B cell (primary cell): ENCODE results near the gene GLYATL3. TPM values are rescaled to one million over a fixed set of nuclear protein-coding genes. Genes with fewer than 3 reads are reported as not detected.

Experiments
- ATAC-seq: fragments of 200-7000 bp; cut with Tn5 transposase; one replicate; pipeline ENCODE4 v1.10.0; 2021; ENCODE audit warnings: low read depth, mild to moderate bottlenecking, moderate number of reproducible peaks, moderate library complexity
- CTCF ChIA-PET: fragments of 350-600 bp; sonication (Branson Sonifier 250); formaldehyde crosslinking; loops from one replicate; lab custom pipeline; 2021; ENCODE audit warnings: antibody characterized with exemption, inconsistent platforms; lab: Charles Lee
- POLR2A ChIA-PET: fragments of 350-600 bp; sonication (Branson Sonifier 250); formaldehyde crosslinking; loops from one replicate; lab custom pipeline; 2021; ENCODE audit warnings: antibody characterized with exemption; lab: Charles Lee
- DNase-seq: peaks from one replicate; pipeline ENCODE4 v3.0.0; 2013
- H2AFZ ChIP-seq: 2 replicates; pipeline ENCODE4 v1.6.1; 2012; ENCODE audit warnings: mild to moderate bottlenecking, low read depth, low read length; ENCODE audit not compliant: insufficient read depth, poor library complexity, severe bottlenecking
- H3K27ac ChIP-seq, 2 donors: 1 replicate in 1 of 2; 2 replicates in 1 of 2; pipeline ENCODE4 v1.5.1; 2012 to 2013; ENCODE audit warnings: low read length in 2 of 2, mild to moderate bottlenecking in 2 of 2, moderate library complexity in 1 of 2
- H3K27me3 ChIP-seq, 4 experiments: fragments of 200-600 bp in 1 of 4; sonication (generic) in 1 of 4; replicated peaks in 1 of 4; 1 replicate in 2 of 4; 2 replicates in 2 of 4; pipeline versions ENCODE4 v1.6.1 to v1.7.0; 2013 to 2016; ENCODE audit warnings: low read length in 3 of 4, mild to moderate bottlenecking in 2 of 4, mixed read lengths in 1 of 4, moderate library complexity in 1 of 4; ENCODE audit not compliant: insufficient read depth in 4 of 4, control insufficient read depth in 3 of 4; ENCODE audit errors: control extremely low read depth in 1 of 4
- H3K36me3 ChIP-seq, 2 experiments: replicated peaks in 1 of 2; 1 replicate in 1 of 2; 2 replicates in 1 of 2; pipeline versions ENCODE4 v1.6.1 to v1.7.1; 2013; ENCODE audit warnings: low read length in 1 of 2; ENCODE audit not compliant: insufficient read depth in 2 of 2, control insufficient read depth in 1 of 2; ENCODE audit errors: control extremely low read depth in 1 of 2, extremely low read depth in 1 of 2
- H3K4me1 ChIP-seq, 2 donors: fragments of 200-600 bp in 1 of 2; sonication (generic) in 1 of 2; 1 replicate in 1 of 2; 2 replicates in 1 of 2; pipeline versions ENCODE4 v1.5.1 to v1.6.1; 2013 to 2017; ENCODE audit warnings: low read length in 2 of 2; ENCODE audit not compliant: control insufficient read depth in 2 of 2, insufficient read depth in 2 of 2
- H3K4me2 ChIP-seq: replicated peaks from 2 replicates; pipeline ENCODE3; 2012; ENCODE audit warnings: mild to moderate bottlenecking, low read depth, low read length; ENCODE audit not compliant: poor library complexity, severe bottlenecking
- H3K4me3 ChIP-seq, 5 experiments: fragments of 200-600 bp in 1 of 5; sonication (generic) in 1 of 5; 1 replicate in 3 of 5; 2 replicates in 2 of 5; pipeline versions ENCODE4 v1.5.1 to v1.7.0; 2011 to 2016; ENCODE audit warnings: low read length in 4 of 5, mild to moderate bottlenecking in 4 of 5, low read depth in 2 of 5, control low read depth in 1 of 5, moderate library complexity in 1 of 5; ENCODE audit not compliant: insufficient read depth in 1 of 5; ENCODE audit errors: control extremely low read depth in 1 of 5, extremely low read depth in 1 of 5
- H3K79me2 ChIP-seq: fragments of 200-600 bp; sonication (generic); one replicate; pipeline ENCODE4 v1.6.0; 2016; ENCODE audit warnings: low read length; ENCODE audit not compliant: control insufficient read depth, insufficient read depth
- H3K9ac ChIP-seq: fragments of 200-600 bp; sonication (generic); 2 replicates; pipeline ENCODE4 v1.6.1; 2017; ENCODE audit warnings: mild to moderate bottlenecking, low read length, moderate library complexity
- H3K9me3 ChIP-seq, 3 donors: one replicate each; pipeline versions ENCODE4 v1.6.1 to v1.7.1; 2013; ENCODE audit warnings: low read length in 2 of 3; ENCODE audit not compliant: control insufficient read depth in 2 of 3, insufficient read depth in 1 of 3; ENCODE audit errors: control extremely low read depth in 1 of 3
- H4K20me1 ChIP-seq: 2 replicates; pipeline ENCODE4 v1.6.0; 2012; ENCODE audit warnings: mild to moderate bottlenecking, low read length; ENCODE audit not compliant: insufficient read depth, control insufficient read depth, poor library complexity, severe bottlenecking
- H3K27ac Mint-ChIP-seq: one replicate; pipeline ENCODE4 v1.8.0; 2021; ENCODE audit warnings: mixed read lengths
- H3K27me3 Mint-ChIP-seq: one replicate; pipeline ENCODE4 v1.8.0; 2021; ENCODE audit warnings: mixed read lengths
- H3K4me1 Mint-ChIP-seq: one replicate; pipeline ENCODE4 v1.8.0; 2021; ENCODE audit warnings: mixed read lengths
- H3K4me3 Mint-ChIP-seq: one replicate; pipeline ENCODE4 v1.8.0; 2021; ENCODE audit warnings: mixed read lengths
- H3K9me3 Mint-ChIP-seq: one replicate; pipeline ENCODE4 v1.8.0; 2022; ENCODE audit warnings: mixed read lengths; ENCODE audit not compliant: insufficient read depth
- EZH2 ChIP-seq: IDR thresholded peaks from 2 replicates; pipeline ENCODE4 v1.6.1; 2012; ENCODE audit warnings: borderline replicate concordance, low read depth, mild to moderate bottlenecking, moderate library complexity, low read length; ENCODE audit not compliant: insufficient read depth, poor library complexity, severe bottlenecking
- WGBS: methylation state at CpG from one replicate; pipeline ENCODE4 v1.1.5; 2013; ENCODE audit warnings: missing lambda C conversion rate; ENCODE audit not compliant: insufficient coverage; 5-methylcytosine and 5-hydroxymethylcytosine counted together
- intact Hi-C: fragments of 100-400 bp; cut with micrococcal nuclease; formaldehyde crosslinking; loops from one replicate; pipeline ENCODE4 v1.10.0; 2022
- polyA plus RNA-seq: library from polyadenylated mRNA; depleted of rRNA; stranded (reverse); fragments of >200 nt; gene quantifications from 2 replicates; pipeline ENCODE4 v1.2.3, GENCODE V29; 2012
- total RNA-seq, 2 donors: library from RNA; stranded (reverse); fragments of 120-200 nt in 1 of 2; gene quantifications; 1 replicate in 1 of 2; 2 replicates in 1 of 2; pipeline versions ENCODE4 v1.2.3 to v1.2.4, GENCODE V29; 2013 to 2022
- TF ChIP-seq, protein P1 (sequence below): fragments of 200-600 bp; IDR thresholded peaks from one replicate; pipeline ENCODE4 v1.8.0; 2022; ENCODE audit warnings: antibody characterized with exemption, mild to moderate bottlenecking

Gene GLYATL3
- total and polyA plus RNA-seq, 2 donors (not counting 1 experiment from before 2014, with no cell fraction given) = not detected

DNA sequence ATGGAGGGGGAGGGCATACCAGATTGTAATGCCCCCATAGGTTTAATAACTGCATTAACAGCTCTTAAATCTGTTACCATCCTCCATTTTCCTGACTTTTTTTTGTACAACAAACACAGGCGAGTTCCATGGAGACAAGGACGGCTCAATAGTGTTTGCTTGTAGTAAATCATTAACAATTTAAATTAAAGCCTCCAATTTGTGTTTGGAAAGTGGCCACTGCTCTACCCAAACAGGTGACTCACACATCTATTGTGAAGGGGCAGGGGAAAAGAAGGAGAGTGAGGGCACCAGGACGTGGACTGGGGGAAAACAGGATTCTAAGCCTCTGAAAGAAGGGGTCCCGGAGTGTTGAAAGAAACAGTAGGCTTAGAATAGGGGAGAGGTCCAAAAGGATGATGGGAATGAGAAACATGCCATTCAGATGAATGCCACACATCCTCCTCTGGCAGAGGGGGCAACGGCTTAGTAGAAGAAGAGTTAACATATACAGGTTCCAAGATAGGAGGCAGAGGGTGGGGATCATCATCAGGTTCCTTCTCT is 6.9 kb downstream of the GLYATL3 start:
- CTCF ChIA-PET = no interaction called here
- H2AFZ ChIP-seq = no peak overlapping the region

DNA sequence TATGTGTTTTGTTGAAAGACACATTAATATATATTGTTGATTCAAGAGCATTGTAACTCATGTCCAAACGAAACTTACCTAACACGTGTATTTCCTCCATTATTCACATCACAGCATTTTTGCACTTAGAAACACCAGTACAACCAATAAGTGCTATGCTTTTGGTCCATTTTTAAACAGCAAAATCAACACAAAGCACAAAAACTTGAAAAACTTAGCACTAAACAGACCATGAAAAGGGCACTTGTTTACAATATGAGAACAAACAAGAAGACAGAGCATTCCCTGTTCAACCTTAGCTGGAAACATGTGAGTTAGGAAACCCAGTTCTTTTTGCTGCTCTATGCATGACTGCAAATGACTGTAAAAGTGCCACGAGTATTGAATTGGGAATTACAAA is 9.6 kb downstream of the GLYATL3 start:
- TF ChIP-seq, protein P1, sequence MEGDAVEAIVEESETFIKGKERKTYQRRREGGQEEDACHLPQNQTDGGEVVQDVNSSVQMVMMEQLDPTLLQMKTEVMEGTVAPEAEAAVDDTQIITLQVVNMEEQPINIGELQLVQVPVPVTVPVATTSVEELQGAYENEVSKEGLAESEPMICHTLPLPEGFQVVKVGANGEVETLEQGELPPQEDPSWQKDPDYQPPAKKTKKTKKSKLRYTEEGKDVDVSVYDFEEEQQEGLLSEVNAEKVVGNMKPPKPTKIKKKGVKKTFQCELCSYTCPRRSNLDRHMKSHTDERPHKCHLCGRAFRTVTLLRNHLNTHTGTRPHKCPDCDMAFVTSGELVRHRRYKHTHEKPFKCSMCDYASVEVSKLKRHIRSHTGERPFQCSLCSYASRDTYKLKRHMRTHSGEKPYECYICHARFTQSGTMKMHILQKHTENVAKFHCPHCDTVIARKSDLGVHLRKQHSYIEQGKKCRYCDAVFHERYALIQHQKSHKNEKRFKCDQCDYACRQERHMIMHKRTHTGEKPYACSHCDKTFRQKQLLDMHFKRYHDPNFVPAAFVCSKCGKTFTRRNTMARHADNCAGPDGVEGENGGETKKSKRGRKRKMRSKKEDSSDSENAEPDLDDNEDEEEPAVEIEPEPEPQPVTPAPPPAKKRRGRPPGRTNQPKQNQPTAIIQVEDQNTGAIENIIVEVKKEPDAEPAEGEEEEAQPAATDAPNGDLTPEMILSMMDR = no peak
- no peak for TF ChIP-seq EZH2
- H3K27me3 ChIP-seq = peaks cover 0 to 3% (median 0%) of the 10 kb centered on the region in 4 experiments
- ChIA-PET CTCF (no interaction called here), POLR2A (no interaction called here)
- ATAC-seq = no peak
- no peaks in the 10 kb centered on the region for H3K36me3 ChIP-seq
- no peaks in the 10 kb centered on the region for H3K9me3 ChIP-seq
- H4K20me1 ChIP-seq = no peaks in the 10 kb centered on the region
- Mint-ChIP-seq H3K9me3 (no peaks in the 10 kb centered on the region), H3K27ac (no peak overlapping the region), H3K27me3 (peaks cover 17% of the 10 kb centered on the region), H3K4me3 (no peak overlapping the region), H3K4me1 (no peaks in the 10 kb centered on the region)
- H3K9ac ChIP-seq = no peak overlapping the region
- intact Hi-C loops = no loop called here
- no peak overlapping the region for H2AFZ ChIP-seq
- no peak overlapping the region for H3K4me2 ChIP-seq
- no peaks in the 10 kb centered on the region for H3K4me1 ChIP-seq
- H3K79me2 ChIP-seq = no peaks in the 10 kb centered on the region
- WGBS = 61% methylated on average over 2 of the region's 3 CpGs
- DNase-seq = no peak
- H3K27ac ChIP-seq = no peak overlapping the region
- no peak overlapping the region for H3K4me3 ChIP-seq

More for the DNA sequence above, 6.9 kb downstream of the GLYATL3 start:
- peaks cover 0 to 3% (median 0%) of the 10 kb centered on the region in 4 experiments for H3K27me3 ChIP-seq
- ATAC-seq (no peak), DNase-seq (no peak)
- no peaks in the 10 kb centered on the region for H3K79me2 ChIP-seq
- H3K4me1 ChIP-seq = no peaks in the 10 kb centered on the region
- H3K4me2 ChIP-seq = no peak overlapping the region
- Mint-ChIP-seq H3K9me3 (no peaks in the 10 kb centered on the region), H3K4me3 (no peak overlapping the region), H3K27me3 (peaks cover 10% of the 10 kb centered on the region), H3K27ac (no peak overlapping the region), H3K4me1 (no peaks in the 10 kb centered on the region)
- no peak overlapping the region for H3K4me3 ChIP-seq
- no peaks in the 10 kb centered on the region for H3K36me3 ChIP-seq
- POLR2A ChIA-PET = no interaction called here
- no peak overlapping the region for H3K9ac ChIP-seq
- TF ChIP-seq, protein P1 = no peak
- no peak for TF ChIP-seq EZH2
- H3K27ac ChIP-seq = no peak overlapping the region
- no peaks in the 10 kb centered on the region for H4K20me1 ChIP-seq
- WGBS = no CpG with 5 or more reads among the region's 5 CpGs
- no peaks in the 10 kb centered on the region for H3K9me3 ChIP-seq
- intact Hi-C loops = no loop called here
